ENCODE results near the gene ARHGAP15. TPM values are rescaled to one million over a fixed set of nuclear protein-coding genes. Genes with fewer than 3 reads are reported as not detected.

The ARHGAP15 gene
- total RNA-seq, 1 donor from 2014 or later = 0.51 TPM

- Mint-ChIP-seq H3K27me3 (ENCODE audit: low read depth) (peaks cover 31% of the 10 kb centered on the region), H3K4me1 (peaks cover 11% of the 10 kb centered on the region), H3K36me3 (no peaks in the 10 kb centered on the region), H3K9me3 (no peaks in the 10 kb centered on the region), H3K4me3 (no peak overlapping the region), H3K27ac (no peak overlapping the region)
- no peak for TF ChIP-seq CTCF (IDR thresholded peaks at IDR 0.05; ENCODE audit: unreplicated experiment)
- DNase-seq (ENCODE audit: low spot score in 2 of 2, unreplicated experiment in 2 of 2) = no peak
Observed at GRCh38 chr2:143254110-143254509, 124.9 kb downstream of the ARHGAP15 start.

- TF ChIP-seq CTCF (IDR thresholded peaks at IDR 0.05; ENCODE audit: unreplicated experiment) = no peak
- H3K9me3 Mint-ChIP-seq = no peaks in the 10 kb centered on the region
- peaks cover 16% of the 10 kb centered on the region for H3K4me1 Mint-ChIP-seq
- no peak overlapping the region for H3K27ac Mint-ChIP-seq
- H3K27me3 Mint-ChIP-seq (ENCODE audit: low read depth) = peaks cover 31% of the 10 kb centered on the region
- no peak for DNase-seq (ENCODE audit: low spot score in 2 of 2, unreplicated experiment in 2 of 2)
- no peaks in the 10 kb centered on the region for H3K36me3 Mint-ChIP-seq
- H3K4me3 Mint-ChIP-seq = no peak overlapping the region
Observed at GRCh38 chr2:143255086-143255485, 125.9 kb downstream of the ARHGAP15 start.

- Mint-ChIP-seq H3K27me3 (ENCODE audit: low read depth) (peaks cover 24% of the 10 kb centered on the region), H3K27ac (no peak overlapping the region), H3K4me1 (peaks cover 16% of the 10 kb centered on the region), H3K9me3 (no peaks in the 10 kb centered on the region), H3K36me3 (no peaks in the 10 kb centered on the region), H3K4me3 (no peak overlapping the region)
- TF ChIP-seq CTCF (IDR thresholded peaks at IDR 0.05; ENCODE audit: unreplicated experiment) = no peak
- no peak for DNase-seq (ENCODE audit: low spot score in 2 of 2, unreplicated experiment in 2 of 2)
Observed at GRCh38 chr2:143255899-143256298, 126.7 kb downstream of the ARHGAP15 start.

- Mint-ChIP-seq H3K27ac (peak overlapping the region; percentile 41), H3K4me1 (peaks cover 16% of the 10 kb centered on the region), H3K36me3 (no peaks in the 10 kb centered on the region), H3K27me3 (ENCODE audit: low read depth) (peaks cover 11% of the 10 kb centered on the region), H3K4me3 (no peak overlapping the region), H3K9me3 (peaks cover 9% of the 10 kb centered on the region)
- DNase-seq (ENCODE audit: low spot score in 2 of 2, unreplicated experiment in 2 of 2) = no peak
- no peak for TF ChIP-seq CTCF (IDR thresholded peaks at IDR 0.05; ENCODE audit: unreplicated experiment)
Observed at GRCh38 chr2:143258126-143258892, 129.1 kb downstream of the ARHGAP15 start.

GRCh38 chr2:143259368-143259958, 130.2 kb downstream of the ARHGAP15 start:
- DNase-seq (ENCODE audit: low spot score in 2 of 2, unreplicated experiment in 2 of 2) = peak; percentile 34 to 59
- Mint-ChIP-seq H3K27me3 (ENCODE audit: low read depth) (peaks cover 11% of the 10 kb centered on the region), H3K4me3 (no peak overlapping the region), H3K36me3 (no peaks in the 10 kb centered on the region), H3K27ac (no peak overlapping the region), H3K4me1 (peaks cover 16% of the 10 kb centered on the region), H3K9me3 (peaks cover 11% of the 10 kb centered on the region)
- peak; percentile 50 for TF ChIP-seq CTCF (IDR thresholded peaks at IDR 0.05; ENCODE audit: unreplicated experiment)

Data from mesothelial cell of epicardium (in vitro differentiated cells).